ENCODE results near the gene CORIN.
"Not testable (repeated sequence)": the region's sequence is repeated elsewhere in the genome, so short reads cannot be mapped to it uniquely, and the experiment has no call there.

Gene CORIN

GRCh38 chr4:47562297-47562696 lies 275.6 kb downstream of the CORIN start:
- no peaks in the 10 kb centered on the region for H3K4me1 ChIP-seq (ENCODE audit: control insufficient read depth, low read length)
- H3F3A ChIP-seq (ENCODE audit: control insufficient read depth, insufficient read depth): no peaks in the 10 kb centered on the region
- H3K4me2 ChIP-seq (ENCODE audit: low read length): no peak overlapping the region
- H3K27ac ChIP-seq (ENCODE audit: low read depth, low read length): no peak overlapping the region
- H3K27me3 ChIP-seq (ENCODE audit: control insufficient read depth, low read length): no peaks in the 10 kb centered on the region
- TF ChIP-seq CTCF (IDR thresholded peaks at IDR 0.05; ENCODE audit: low read depth, low read length, poor library complexity, severe bottlenecking) (no peak), EZH2phosphoT487 (IDR thresholded peaks at IDR 0.05; ENCODE audit: borderline replicate concordance, low read length) (no peak)
- H3K9me2 ChIP-seq (replicated peaks; ENCODE audit: control insufficient read depth, low read length): no peaks in the 10 kb centered on the region
- no peak overlapping the region for H3K4me3 ChIP-seq (ENCODE audit: low read length)
- no peaks in the 10 kb centered on the region for H4K20me1 ChIP-seq (ENCODE audit: control insufficient read depth, insufficient read depth, low read depth, low read length)
- no peaks in the 10 kb centered on the region for H3K79me2 ChIP-seq (ENCODE audit: control insufficient read depth, low read length)
- H3K36me3 ChIP-seq (ENCODE audit: control insufficient read depth, low read length): peaks cover 28% of the 10 kb centered on the region
- no peaks in the 10 kb centered on the region for H3K9me3 ChIP-seq (ENCODE audit: control insufficient read depth, insufficient read depth, low read length)

- no peak overlapping the region for H3K4me3 ChIP-seq (ENCODE audit: low read length)
- no peaks in the 10 kb centered on the region for H3K9me3 ChIP-seq (ENCODE audit: control insufficient read depth, insufficient read depth, low read length)
- no peaks in the 10 kb centered on the region for H3F3A ChIP-seq (ENCODE audit: control insufficient read depth, insufficient read depth)
- no peaks in the 10 kb centered on the region for H4K20me1 ChIP-seq (ENCODE audit: control insufficient read depth, insufficient read depth, low read depth, low read length)
- H3K27me3 ChIP-seq (ENCODE audit: control insufficient read depth, low read length): no peaks in the 10 kb centered on the region
- no peaks in the 10 kb centered on the region for H3K4me1 ChIP-seq (ENCODE audit: control insufficient read depth, low read length)
- no peaks in the 10 kb centered on the region for H3K79me2 ChIP-seq (ENCODE audit: control insufficient read depth, low read length)
- no peaks in the 10 kb centered on the region for H3K9me2 ChIP-seq (replicated peaks; ENCODE audit: control insufficient read depth, low read length)
- no peak overlapping the region for H3K27ac ChIP-seq (ENCODE audit: low read depth, low read length)
- TF ChIP-seq CTCF (IDR thresholded peaks at IDR 0.05; ENCODE audit: low read depth, low read length, poor library complexity, severe bottlenecking): no peak
- peaks cover 24% of the 10 kb centered on the region for H3K36me3 ChIP-seq (ENCODE audit: control insufficient read depth, low read length)
- H3K4me2 ChIP-seq (ENCODE audit: low read length): no peak overlapping the region
Observed at GRCh38 chr4:47561331-47561730, 276.5 kb downstream of the CORIN start.

- TF ChIP-seq CTCF (IDR thresholded peaks at IDR 0.05; ENCODE audit: low read depth, low read length, poor library complexity, severe bottlenecking): no peak
- no peak for TF ChIP-seq EZH2phosphoT487 (IDR thresholded peaks at IDR 0.05; ENCODE audit: borderline replicate concordance, low read length)
- no peaks in the 10 kb centered on the region for H3F3A ChIP-seq (ENCODE audit: control insufficient read depth, insufficient read depth)
- no peak overlapping the region for H3K4me3 ChIP-seq (ENCODE audit: low read length)
- no peak overlapping the region for H3K4me2 ChIP-seq (ENCODE audit: low read length)
- no peaks in the 10 kb centered on the region for H3K9me2 ChIP-seq (replicated peaks; ENCODE audit: control insufficient read depth, low read length)
- no peaks in the 10 kb centered on the region for H4K20me1 ChIP-seq (ENCODE audit: control insufficient read depth, insufficient read depth, low read depth, low read length)
- H3K36me3 ChIP-seq (ENCODE audit: control insufficient read depth, low read length): peaks cover 24% of the 10 kb centered on the region
- no peaks in the 10 kb centered on the region for H3K9me3 ChIP-seq (ENCODE audit: control insufficient read depth, insufficient read depth, low read length)
- no peaks in the 10 kb centered on the region for H3K4me1 ChIP-seq (ENCODE audit: control insufficient read depth, low read length)
- H3K27ac ChIP-seq (ENCODE audit: low read depth, low read length): no peak overlapping the region
- no peaks in the 10 kb centered on the region for H3K79me2 ChIP-seq (ENCODE audit: control insufficient read depth, low read length)
- H3K27me3 ChIP-seq (ENCODE audit: control insufficient read depth, low read length): no peaks in the 10 kb centered on the region
Observed at GRCh38 chr4:47560682-47561081, 277.2 kb downstream of the CORIN start.

GRCh38 chr4:47557255-47557654 lies 280.6 kb downstream of the CORIN start:
- no peaks in the 10 kb centered on the region for H3K79me2 ChIP-seq (ENCODE audit: control insufficient read depth, low read length)
- H3K9me2 ChIP-seq (replicated peaks; ENCODE audit: control insufficient read depth, low read length): no peaks in the 10 kb centered on the region
- no peaks in the 10 kb centered on the region for H3K4me1 ChIP-seq (ENCODE audit: control insufficient read depth, low read length)
- no peak for TF ChIP-seq CTCF (IDR thresholded peaks at IDR 0.05; ENCODE audit: low read depth, low read length, poor library complexity, severe bottlenecking)
- no peak for TF ChIP-seq EZH2phosphoT487 (IDR thresholded peaks at IDR 0.05; ENCODE audit: borderline replicate concordance, low read length)
- no peak overlapping the region for H3K27ac ChIP-seq (ENCODE audit: low read depth, low read length)
- H3F3A ChIP-seq (ENCODE audit: control insufficient read depth, insufficient read depth): no peaks in the 10 kb centered on the region
- no peaks in the 10 kb centered on the region for H3K27me3 ChIP-seq (ENCODE audit: control insufficient read depth, low read length)
- peaks cover 30% of the 10 kb centered on the region for H3K36me3 ChIP-seq (ENCODE audit: control insufficient read depth, low read length)
- H3K4me2 ChIP-seq (ENCODE audit: low read length): no peak overlapping the region
- no peaks in the 10 kb centered on the region for H4K20me1 ChIP-seq (ENCODE audit: control insufficient read depth, insufficient read depth, low read depth, low read length)
- H3K4me3 ChIP-seq (ENCODE audit: low read length): no peak overlapping the region
- no peaks in the 10 kb centered on the region for H3K9me3 ChIP-seq (ENCODE audit: control insufficient read depth, insufficient read depth, low read length)

GRCh38 chr4:47555920-47556319 lies 281.9 kb downstream of the CORIN start:
- not testable (repeated sequence) for H3K79me2 ChIP-seq (ENCODE audit: control insufficient read depth, low read length); H3K9me3 ChIP-seq (ENCODE audit: control insufficient read depth, insufficient read depth, low read length); H3K27me3 ChIP-seq (ENCODE audit: control insufficient read depth, low read length); H4K20me1 ChIP-seq (ENCODE audit: control insufficient read depth, insufficient read depth, low read depth, low read length); H3F3A ChIP-seq (ENCODE audit: control insufficient read depth, insufficient read depth); H3K4me1 ChIP-seq (ENCODE audit: control insufficient read depth, low read length); H3K9me2 ChIP-seq (replicated peaks; ENCODE audit: control insufficient read depth, low read length); H3K4me2 ChIP-seq (ENCODE audit: low read length); H3K4me3 ChIP-seq (ENCODE audit: low read length); H3K27ac ChIP-seq (ENCODE audit: low read depth, low read length)
- H3K36me3 ChIP-seq (ENCODE audit: control insufficient read depth, low read length): peaks cover 36% of the 10 kb centered on the region
